ENCODE data around the gene ACOT8.

Gene ACOT8

GRCh38 chr20:45792317-45793118 lies 64.7 kb downstream of the ACOT8 start:
- DNase-seq (ENCODE audit: low spot score), result peak; percentile 23
